ENCODE measurements around the gene RFX4.

DNA sequence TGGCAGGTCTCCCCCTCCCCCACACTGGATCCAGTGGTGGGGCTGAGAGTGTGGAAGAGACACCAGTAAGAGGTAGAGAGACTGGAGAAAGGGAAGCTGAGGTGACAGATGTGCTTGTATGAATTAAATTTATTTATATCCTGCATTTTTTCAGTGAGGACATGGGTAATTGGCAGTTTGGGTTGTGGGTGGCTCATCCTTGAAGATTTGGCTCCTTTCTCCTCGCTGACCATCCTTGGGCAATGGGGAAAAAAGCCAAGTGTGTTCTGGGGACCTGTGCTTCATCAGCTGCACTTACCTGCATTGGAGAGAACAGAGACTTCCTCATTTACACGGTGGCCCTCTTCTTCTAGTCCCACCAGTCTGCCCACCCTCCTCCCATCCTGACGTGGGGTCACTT, 86.4 kb downstream of the RFX4 start:
- TF ChIP-seq CTCF (conservative IDR thresholded peaks at IDR 0.05), result no peak
- no peak for TF ChIP-seq ZFX (IDR thresholded peaks at IDR 0.05)

Measured in C4-2B (cell line).